ENCODE measurements around the gene NAPEPLD.
"Not testable (repeated sequence)": the region's sequence is repeated elsewhere in the genome, so short reads cannot be mapped to it uniquely, and the experiment has no call there.

The NAPEPLD gene

GRCh38 chr7:103063895-103064294, 85.0 kb downstream of the NAPEPLD start:
- no peak for DNase-seq (ENCODE audit: low read depth)

- no peak for DNase-seq (ENCODE audit: low read depth)
Measured at GRCh38 chr7:103059471-103059870, 89.4 kb downstream of the NAPEPLD start.

- no peak for DNase-seq (ENCODE audit: low read depth)
Measured at GRCh38 chr7:103058122-103058521, 90.8 kb downstream of the NAPEPLD start.

- DNase-seq (ENCODE audit: low read depth), result not testable (repeated sequence)
Measured at GRCh38 chr7:103056006-103056405, 92.9 kb downstream of the NAPEPLD start.

GRCh38 chr7:103051519-103051918, 97.4 kb downstream of the NAPEPLD start:
- no peak for DNase-seq (ENCODE audit: low read depth)
